ENCODE measurements around the gene AKAP13. TPM values are rescaled to one million over a fixed set of nuclear protein-coding genes. Genes with fewer than 3 reads are reported as not detected.

AKAP13 gene
- total RNA-seq, 2 experiments from 2014 or later = 85.1 to 104 TPM

DNA sequence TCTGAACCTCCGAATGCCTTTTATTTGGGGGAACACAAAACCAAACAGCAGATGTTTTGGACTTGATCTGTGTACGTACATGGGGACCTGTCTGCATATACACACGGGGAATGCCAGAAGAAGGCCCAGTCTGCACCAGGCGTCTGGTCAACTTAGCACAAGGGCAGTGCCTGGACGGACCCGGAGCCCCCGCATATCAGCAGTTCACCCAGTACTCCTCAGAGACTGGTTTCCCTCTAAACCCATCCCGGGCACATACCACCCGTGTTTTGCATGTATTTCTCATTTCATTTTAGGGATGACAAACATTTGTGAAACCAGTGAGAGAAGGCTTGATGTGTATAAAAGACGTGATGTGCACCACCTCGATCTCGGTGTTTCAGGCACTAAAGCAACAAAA is 364.6 kb downstream of the AKAP13 start:
- Mint-ChIP-seq H3K4me3 (no peak overlapping the region), H3K27me3 (no peaks in the 10 kb centered on the region), H3K36me3 (ENCODE audit: low read depth) (peaks cover 44% of the 10 kb centered on the region), H3K27ac (peak overlapping the region; percentile 25), H3K9me3 (ENCODE audit: low read depth) (no peaks in the 10 kb centered on the region), H3K4me1 (no peaks in the 10 kb centered on the region)
- ChIA-PET CTCF (no interaction called here), POLR2A (no interaction called here)
- no peak for ATAC-seq
- intact Hi-C loops (cut with DNase I, micrococcal nuclease) = no loop called here
- DNase-seq = no peak

DNA sequence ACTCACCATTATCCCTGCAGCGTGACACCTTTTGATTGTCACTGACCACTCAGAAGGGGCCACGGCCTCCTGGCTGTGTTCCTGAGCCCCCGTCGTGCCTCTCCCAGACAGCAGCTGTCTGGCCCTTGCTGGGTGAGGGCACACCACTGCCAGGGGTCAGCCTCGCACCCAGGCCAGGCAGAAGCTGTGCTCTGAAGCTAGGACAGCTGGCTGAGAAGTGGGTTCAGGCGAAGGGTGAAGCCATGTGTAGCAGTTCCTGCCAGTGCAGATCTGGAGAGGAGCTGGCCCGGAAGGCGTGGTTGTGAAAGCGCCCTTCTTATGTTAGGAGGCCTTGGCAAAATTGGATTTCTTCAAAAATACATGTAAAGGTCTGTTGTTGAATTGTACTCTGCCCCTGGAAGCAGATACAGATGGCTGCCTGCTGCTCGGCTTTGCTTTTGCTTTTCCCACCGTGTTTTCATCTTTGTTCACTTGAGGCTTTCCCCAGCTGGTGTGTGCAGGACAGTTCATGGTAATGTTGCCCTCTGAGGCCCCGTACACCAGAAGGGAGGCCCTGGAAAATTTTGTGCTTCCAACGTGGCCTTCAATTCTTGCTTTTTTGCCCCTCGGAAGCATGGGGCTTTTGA is 365.2 kb downstream of the AKAP13 start:
- intact Hi-C loops (cut with DNase I, micrococcal nuclease) = no loop called here
- CTCF ChIA-PET = no interaction called here
- Mint-ChIP-seq H3K4me1 (peaks cover 2% of the 10 kb centered on the region), H3K27me3 (no peaks in the 10 kb centered on the region), H3K4me3 (no peak overlapping the region), H3K27ac (no peak overlapping the region), H3K9me3 (ENCODE audit: low read depth) (no peaks in the 10 kb centered on the region), H3K36me3 (ENCODE audit: low read depth) (peaks cover 39% of the 10 kb centered on the region)
- no peak for ATAC-seq
- POLR2A ChIA-PET = no interaction called here
- no peak for DNase-seq

DNA sequence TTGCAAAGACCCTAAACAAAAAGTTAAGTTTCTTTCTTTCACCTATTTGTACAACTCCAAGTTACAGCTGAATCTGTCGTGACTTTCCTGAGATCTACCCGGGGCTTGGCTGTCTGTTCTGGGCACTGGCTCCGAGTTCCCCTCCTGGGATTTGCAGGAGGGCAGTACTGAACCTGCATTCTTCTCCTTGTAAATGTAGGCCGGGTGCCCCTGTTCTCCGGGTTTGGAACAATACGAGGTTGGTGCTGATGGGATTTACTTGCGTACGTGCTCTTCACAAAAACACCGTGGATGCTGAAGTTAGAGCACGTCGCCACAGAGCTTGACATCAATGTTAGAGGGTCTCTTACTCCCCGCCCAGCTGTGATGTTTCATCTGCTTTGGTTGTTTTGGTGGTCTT is 366.2 kb downstream of the AKAP13 start:
- DNase-seq (no peak), ATAC-seq (no peak)
- Mint-ChIP-seq H3K36me3 (ENCODE audit: low read depth) (peaks cover 33% of the 10 kb centered on the region), H3K4me3 (no peak overlapping the region), H3K27ac (peak overlapping the region; percentile 37), H3K27me3 (no peaks in the 10 kb centered on the region), H3K9me3 (ENCODE audit: low read depth) (no peaks in the 10 kb centered on the region), H3K4me1 (peaks cover 12% of the 10 kb centered on the region)
- ChIA-PET CTCF (no interaction called here), POLR2A (no interaction called here)
- intact Hi-C loops (cut with DNase I, micrococcal nuclease) = no loop called here

DNA sequence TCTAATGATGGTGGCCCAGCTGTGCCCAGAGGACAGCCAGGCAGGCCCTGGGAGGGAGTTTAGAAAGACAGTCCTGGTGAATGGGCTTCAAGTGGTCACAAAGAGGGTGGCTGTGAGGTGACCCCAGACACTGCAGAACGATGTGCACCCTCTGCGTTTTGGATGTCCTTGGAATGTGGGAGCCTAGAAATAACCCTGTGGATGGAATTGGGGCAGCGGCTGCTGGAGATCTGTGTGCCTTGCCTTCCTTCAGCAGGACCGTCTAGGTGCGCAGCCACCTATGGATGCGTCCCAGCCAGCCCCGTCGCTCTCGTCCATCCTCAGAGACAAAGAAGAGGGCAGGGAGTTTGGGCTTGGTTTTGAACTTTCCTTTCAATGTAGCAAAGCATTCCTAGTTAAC is 367.8 kb downstream of the AKAP13 start:
- peak; percentile 1 for DNase-seq
- ATAC-seq = no peak
- CTCF ChIA-PET = interaction anchor here (0.5 to 1.0 kb wide), 2 partner anchors 10 to 31 kb away, joined by 3 read pairs; no protein-coding TSS in a partner anchor
- no peaks in the 10 kb centered on the region for H3K9me3 Mint-ChIP-seq (ENCODE audit: low read depth)
- POLR2A ChIA-PET = no interaction called here
- no peak overlapping the region for H3K27ac Mint-ChIP-seq
- peaks cover 29% of the 10 kb centered on the region for H3K36me3 Mint-ChIP-seq (ENCODE audit: low read depth)
- no peak overlapping the region for H3K4me3 Mint-ChIP-seq
- no peaks in the 10 kb centered on the region for H3K27me3 Mint-ChIP-seq
- intact Hi-C loops (cut with DNase I, micrococcal nuclease) = no loop called here
- peaks cover 21% of the 10 kb centered on the region for H3K4me1 Mint-ChIP-seq

DNA sequence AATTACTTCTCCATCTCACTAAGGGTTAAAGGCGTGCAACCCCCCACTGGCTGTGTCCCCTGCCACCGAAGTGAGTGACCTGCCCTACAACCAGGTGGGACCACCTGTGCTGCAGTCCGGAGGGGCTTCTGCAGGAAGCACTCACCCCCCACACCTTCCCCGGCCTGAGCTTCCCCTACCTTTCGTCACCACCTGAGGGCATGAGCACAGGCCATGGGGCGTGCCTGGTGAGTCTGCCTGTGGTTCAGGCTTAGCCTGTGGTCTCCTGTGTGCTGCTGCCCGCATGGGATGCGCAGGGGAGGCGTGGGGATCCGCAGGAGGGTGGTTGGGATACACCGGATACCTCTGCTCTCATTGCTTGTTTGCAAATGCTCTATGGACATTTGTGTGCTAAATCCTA is 368.3 kb downstream of the AKAP13 start:
- intact Hi-C loops (cut with DNase I, micrococcal nuclease) = no loop called here
- ChIA-PET CTCF (interaction anchor here (0.5 to 1.0 kb wide), 2 partner anchors 10 to 31 kb away, joined by 3 read pairs; no protein-coding TSS in a partner anchor), POLR2A (interaction anchor here (1.1 kb wide), 1 partner anchor 36 kb away, joined by 6 read pairs; no protein-coding TSS in a partner anchor)
- Mint-ChIP-seq H3K9me3 (ENCODE audit: low read depth) (no peaks in the 10 kb centered on the region), H3K36me3 (ENCODE audit: low read depth) (peaks cover 23% of the 10 kb centered on the region), H3K27ac (no peak overlapping the region), H3K4me1 (peaks cover 24% of the 10 kb centered on the region), H3K4me3 (no peak overlapping the region), H3K27me3 (no peaks in the 10 kb centered on the region)
- DNase-seq (peak; percentile 12), ATAC-seq (no peak)

DNA sequence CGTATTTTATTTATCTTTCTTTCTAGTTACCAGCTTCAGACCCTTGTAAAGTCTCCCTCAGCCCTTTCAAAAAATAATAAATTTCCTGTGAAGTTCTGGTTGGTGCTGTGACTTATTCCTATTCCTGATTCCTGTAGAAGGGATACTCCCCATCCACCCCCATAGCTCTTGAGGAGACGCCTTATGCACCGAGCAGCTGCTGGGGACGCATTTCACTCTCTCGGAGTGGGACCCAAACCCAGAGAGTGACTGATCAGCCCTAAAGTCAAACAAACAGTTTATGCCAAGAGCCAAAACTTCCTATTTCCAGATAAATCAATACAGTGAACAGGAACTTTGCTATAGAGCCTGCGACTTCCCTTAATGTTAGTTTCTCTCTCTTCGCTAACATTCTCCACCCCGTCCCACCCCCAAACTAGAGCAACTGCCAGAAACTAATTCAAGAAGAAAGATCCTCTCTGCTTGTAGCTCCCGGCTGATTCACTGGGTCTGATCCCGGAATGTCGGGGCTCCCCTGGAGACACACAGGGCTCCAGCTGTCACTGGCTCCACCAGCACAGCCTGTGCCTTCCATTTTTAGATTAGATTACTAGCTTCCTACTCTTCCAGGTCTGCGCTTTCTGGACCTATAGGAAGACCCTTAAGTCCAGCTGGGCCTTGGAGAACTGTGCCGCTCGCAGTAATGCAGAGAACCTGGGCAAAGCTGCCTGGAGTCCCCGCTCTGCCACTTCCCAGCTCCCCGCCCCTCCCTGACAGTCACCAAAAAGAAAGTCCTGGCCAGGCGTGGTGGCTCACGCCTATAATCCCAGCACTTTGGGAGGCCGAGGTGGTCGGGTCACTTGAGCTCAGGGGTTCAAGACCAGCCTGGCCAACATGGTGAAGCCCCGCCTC is 369.1 kb downstream of the AKAP13 start:
- ATAC-seq (no peak), DNase-seq (peak; percentile 3)
- intact Hi-C loops (cut with DNase I, micrococcal nuclease) = no loop called here
- peak overlapping the region; percentile 44 for H3K27ac Mint-ChIP-seq
- no peaks in the 10 kb centered on the region for H3K9me3 Mint-ChIP-seq (ENCODE audit: low read depth)
- peaks cover 18% of the 10 kb centered on the region for H3K36me3 Mint-ChIP-seq (ENCODE audit: low read depth)
- H3K27me3 Mint-ChIP-seq = no peaks in the 10 kb centered on the region
- no peak overlapping the region for H3K4me3 Mint-ChIP-seq
- H3K4me1 Mint-ChIP-seq = peaks cover 26% of the 10 kb centered on the region
- POLR2A ChIA-PET = interaction anchor here (1.1 kb wide), 1 partner anchor 36 kb away, joined by 6 read pairs; no protein-coding TSS in a partner anchor
- CTCF ChIA-PET = interaction anchor here (0.6 to 1.0 kb wide), 3 partner anchors 32 to 705 kb away, joined by 3 read pairs; no protein-coding TSS in a partner anchor

DNA sequence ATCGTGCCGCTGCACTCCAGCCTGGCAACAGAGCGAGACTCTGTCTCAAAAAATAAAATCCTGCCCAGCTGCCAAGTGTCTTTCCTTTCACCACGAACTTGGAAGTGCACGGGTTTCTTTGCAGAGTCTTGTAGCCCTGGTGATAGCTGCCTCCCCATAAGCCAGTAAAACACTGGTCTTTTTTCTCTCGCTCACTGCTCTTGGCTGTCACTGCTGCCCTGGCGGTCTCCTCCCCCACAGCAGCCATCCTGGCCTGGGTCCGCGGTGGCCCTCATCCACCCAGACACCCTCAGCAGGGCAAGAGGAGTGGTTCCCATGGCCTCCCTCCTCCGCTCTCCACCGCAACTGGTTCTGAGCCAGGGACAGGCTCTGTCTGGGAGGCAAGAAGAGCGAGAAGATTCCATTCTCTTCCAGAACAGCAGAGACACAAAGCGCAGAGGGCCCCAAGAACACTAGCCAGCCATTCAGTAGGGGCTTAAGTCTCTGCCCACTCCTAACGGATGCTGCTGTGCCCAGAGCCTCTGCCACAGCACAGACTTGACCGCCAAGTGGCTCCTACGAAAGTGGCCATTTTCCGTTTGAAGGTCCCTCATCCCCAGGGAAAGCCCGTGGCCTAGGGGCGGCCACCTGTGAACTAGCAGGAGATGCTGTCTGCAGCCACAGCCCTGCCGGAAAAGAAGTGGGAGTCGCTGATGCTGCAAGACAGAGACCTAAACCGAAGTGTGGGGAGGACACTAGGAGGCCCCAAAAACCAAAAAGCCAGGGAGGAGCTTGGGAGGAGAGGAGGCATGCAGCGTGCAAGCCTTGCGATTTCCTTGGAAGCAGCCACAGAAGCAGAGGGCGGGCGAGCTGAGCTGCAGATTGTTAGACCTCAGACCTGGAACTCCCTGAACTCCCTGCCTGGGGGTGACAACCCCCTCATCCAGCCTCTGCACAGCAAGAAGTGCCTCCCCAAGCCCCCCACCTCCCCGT is 370.2 kb downstream of the AKAP13 start:
- Mint-ChIP-seq H3K4me1 (peaks cover 30% of the 10 kb centered on the region), H3K27ac (no peak overlapping the region), H3K27me3 (no peaks in the 10 kb centered on the region), H3K4me3 (no peak overlapping the region), H3K36me3 (ENCODE audit: low read depth) (peaks cover 12% of the 10 kb centered on the region), H3K9me3 (ENCODE audit: low read depth) (no peaks in the 10 kb centered on the region)
- intact Hi-C loops (cut with DNase I, micrococcal nuclease) = no loop called here
- CTCF ChIA-PET = interaction anchor here (0.7 kb wide), 1 partner anchor 220 kb away, joined by 3 read pairs; no protein-coding TSS in a partner anchor
- peak; percentile 18 for ATAC-seq
- POLR2A ChIA-PET = no interaction called here
- peak; percentile 8 for DNase-seq

DNA sequence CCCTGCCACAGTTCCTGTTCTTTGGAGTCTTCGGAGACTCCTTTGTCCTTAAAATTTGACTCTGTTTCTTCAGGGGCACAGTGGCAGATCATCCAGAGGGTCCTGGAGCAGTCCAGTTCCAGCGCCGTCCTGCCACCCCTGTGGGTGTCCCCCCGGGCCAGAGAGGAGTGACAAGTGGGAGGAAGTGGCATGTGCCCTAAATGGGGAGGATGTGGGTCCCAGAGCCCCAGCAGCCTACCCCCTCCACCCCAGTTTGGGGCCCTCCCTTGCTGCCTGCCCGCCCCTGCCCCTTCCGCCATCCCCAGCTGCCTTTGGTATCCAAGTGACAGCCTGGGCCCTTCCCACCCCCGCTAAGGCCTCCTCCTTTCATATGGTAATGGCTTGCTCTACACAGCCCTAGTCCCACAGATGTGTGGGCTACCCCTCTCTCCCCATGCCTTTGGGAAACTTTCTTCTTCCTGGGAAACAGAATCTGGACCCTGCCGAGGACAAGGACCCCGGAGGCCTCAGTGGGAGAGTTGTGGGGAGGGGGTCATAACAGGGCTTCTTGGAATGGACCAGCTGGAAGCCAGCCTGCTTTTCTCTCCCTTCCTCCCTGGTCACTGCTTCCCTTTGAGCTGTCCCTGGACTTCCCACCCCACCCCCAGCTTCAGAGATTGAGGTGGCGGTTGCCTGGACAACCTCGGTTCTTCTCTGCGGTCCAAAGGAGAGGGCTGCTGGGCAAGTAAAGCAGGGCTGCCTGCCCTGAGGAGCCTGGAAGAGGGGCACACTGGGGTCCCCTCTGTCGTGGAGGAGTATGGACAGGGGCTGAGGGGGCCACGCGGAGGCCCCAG is 371.1 kb downstream of the AKAP13 start:
- H3K27me3 Mint-ChIP-seq = no peaks in the 10 kb centered on the region
- H3K4me3 Mint-ChIP-seq = no peak overlapping the region
- ChIA-PET CTCF (interaction anchor here (1.5 kb wide), 1 partner anchor 88 kb away, joined by 3 read pairs; no protein-coding TSS in a partner anchor), POLR2A (no interaction called here)
- H3K4me1 Mint-ChIP-seq = peaks cover 30% of the 10 kb centered on the region
- no peak for ATAC-seq
- no peak overlapping the region for H3K27ac Mint-ChIP-seq
- peaks cover 7% of the 10 kb centered on the region for H3K36me3 Mint-ChIP-seq (ENCODE audit: low read depth)
- intact Hi-C loops (cut with DNase I, micrococcal nuclease) = no loop called here
- peak; percentile 10 for DNase-seq
- no peaks in the 10 kb centered on the region for H3K9me3 Mint-ChIP-seq (ENCODE audit: low read depth)

DNA sequence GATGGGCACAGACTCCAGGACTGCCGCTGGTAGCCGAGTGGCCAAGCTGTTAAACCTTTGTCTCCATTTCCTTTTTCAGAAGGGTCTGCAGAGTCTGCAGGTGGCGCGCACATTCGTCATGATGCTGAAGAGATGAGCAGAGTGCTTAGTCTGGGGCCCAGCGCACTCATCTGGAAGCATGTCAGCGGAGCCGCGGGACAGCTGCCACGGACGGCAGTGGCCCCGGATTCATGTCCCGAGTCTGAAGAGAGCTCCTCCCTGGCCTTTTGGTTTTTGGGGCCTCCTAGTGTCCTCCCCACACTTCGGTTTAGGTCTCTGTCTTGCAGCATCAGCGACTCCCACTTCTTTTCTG is 371.7 kb downstream of the AKAP13 start:
- Mint-ChIP-seq H3K4me1 (peaks cover 30% of the 10 kb centered on the region), H3K36me3 (ENCODE audit: low read depth) (peaks cover 4% of the 10 kb centered on the region), H3K27ac (no peak overlapping the region), H3K9me3 (ENCODE audit: low read depth) (no peaks in the 10 kb centered on the region), H3K4me3 (no peak overlapping the region), H3K27me3 (no peaks in the 10 kb centered on the region)
- CTCF ChIA-PET = interaction anchor here (1.5 kb wide), 1 partner anchor 88 kb away, joined by 3 read pairs; no protein-coding TSS in a partner anchor
- ATAC-seq (no peak), DNase-seq (no peak)
- intact Hi-C loops (cut with DNase I, micrococcal nuclease) = no loop called here
- POLR2A ChIA-PET = no interaction called here

DNA sequence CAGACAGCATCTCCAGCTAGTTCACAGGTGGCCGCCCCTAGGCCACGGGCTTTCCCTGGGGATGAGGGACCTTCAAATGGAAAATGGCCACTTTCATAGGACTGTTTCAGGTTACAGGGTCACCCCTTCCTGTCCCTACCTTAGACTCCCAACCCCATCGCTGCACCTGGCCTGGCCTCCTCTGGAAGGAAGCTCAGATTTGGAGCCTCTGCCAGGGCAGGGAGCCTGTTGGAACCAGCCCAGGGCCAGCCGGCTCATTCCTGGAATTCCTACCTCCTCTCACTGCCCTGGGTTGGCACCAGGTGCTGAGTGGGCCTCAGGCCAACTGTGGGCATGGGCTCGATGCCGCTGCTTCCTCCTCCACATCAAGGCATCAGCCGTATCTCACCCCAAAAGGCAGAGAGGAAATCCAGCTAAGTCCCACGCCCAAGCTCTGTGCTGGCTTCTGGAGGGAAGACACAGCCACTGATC is 372.1 kb downstream of the AKAP13 start:
- H3K36me3 Mint-ChIP-seq (ENCODE audit: low read depth) = peaks cover 4% of the 10 kb centered on the region
- peaks cover 30% of the 10 kb centered on the region for H3K4me1 Mint-ChIP-seq
- no peak overlapping the region for H3K27ac Mint-ChIP-seq
- H3K9me3 Mint-ChIP-seq (ENCODE audit: low read depth) = no peaks in the 10 kb centered on the region
- intact Hi-C loops (cut with DNase I, micrococcal nuclease) = no loop called here
- H3K4me3 Mint-ChIP-seq = no peak overlapping the region
- ChIA-PET CTCF (interaction anchor here (1.5 kb wide), 1 partner anchor 87 kb away, joined by 3 read pairs; no protein-coding TSS in a partner anchor), POLR2A (no interaction called here)
- H3K27me3 Mint-ChIP-seq = no peaks in the 10 kb centered on the region
- DNase-seq (no peak), ATAC-seq (no peak)

Data from activated CD4-positive, alpha-beta T cell treated with anti-CD3 and anti-CD28 coated beads for 36 hours (primary cell).